ENCODE results near the gene HIGD2A. TPM values are rescaled to one million over a fixed set of nuclear protein-coding genes. Genes with fewer than 3 reads are reported as not detected.

Gene HIGD2A
- polyA plus RNA-seq, 10 donors = 129 to 183 (median 157) TPM

- no peak for DNase-seq
Measured at GRCh38 chr5:176413709-176414191, 25.2 kb downstream of the HIGD2A start.

GRCh38 chr5:176414704-176415103 is 26.2 kb downstream of the HIGD2A start:
- no peak for DNase-seq

GRCh38 chr5:176415240-176415951 is 26.8 kb downstream of the HIGD2A start:
- DNase-seq = peak in 1 of 3 donors; percentile 38

GRCh38 chr5:176415952-176416924 is 27.7 kb downstream of the HIGD2A start, which contains the start of gene CLTB:
Gene CLTB, minus strand, starts transcription at chr5:176416539. Its CDS starts 176 bp downstream, at chr5:176416363.
- peak; percentile 86 to 97 (median 96) for DNase-seq

GRCh38 chr5:176416965-176417364 is 28.4 kb downstream of the HIGD2A start:
- no peak for DNase-seq

GRCh38 chr5:176418251-176418650 is 29.7 kb downstream of the HIGD2A start:
- DNase-seq = no peak

GRCh38 chr5:176420086-176420485 is 31.5 kb downstream of the HIGD2A start:
- DNase-seq = no peak

- no peak for DNase-seq
Measured at GRCh38 chr5:176420972-176421544, 32.5 kb downstream of the HIGD2A start.

- DNase-seq = no peak
Measured at GRCh38 chr5:176424181-176424580, 35.6 kb downstream of the HIGD2A start.

GRCh38 chr5:176425138-176425537 is 36.6 kb downstream of the HIGD2A start:
- DNase-seq = no peak

GRCh38 chr5:176425791-176426190 is 37.2 kb downstream of the HIGD2A start:
- DNase-seq = no peak

- DNase-seq = no peak
Measured at GRCh38 chr5:176426876-176427275, 38.3 kb downstream of the HIGD2A start.

- DNase-seq = no peak
Measured at GRCh38 chr5:176427971-176428370, 39.4 kb downstream of the HIGD2A start.

- no peak for DNase-seq
Measured at GRCh38 chr5:176429972-176430371, 41.4 kb downstream of the HIGD2A start.

GRCh38 chr5:176432707-176433106 is 44.2 kb downstream of the HIGD2A start:
- DNase-seq = no peak

- peak in 1 of 3 donors; percentile 13 for DNase-seq
Measured at GRCh38 chr5:176436656-176437055, 48.1 kb downstream of the HIGD2A start.

GRCh38 chr5:176438959-176439757 is 50.6 kb downstream of the HIGD2A start:
- peak in 1 of 3 donors; percentile 54 for DNase-seq
